Stimulated activated CD4-positive, alpha-beta T cell treated with anti-CD3 and anti-CD28 coated beads, Interleukin-4, amount 100 ng/mL, for 24 hours (primary cell): ENCODE measurements around the gene TBX15.
"Not testable (repeated sequence)": the region's sequence is repeated elsewhere in the genome, so short reads cannot be mapped to it uniquely, and the experiment has no call there.

ENCODE experiments used
- DNase-seq: peaks from one replicate; pipeline ENCODE4 v3.0.0-alpha.2; 2020

The TBX15 gene

DNA sequence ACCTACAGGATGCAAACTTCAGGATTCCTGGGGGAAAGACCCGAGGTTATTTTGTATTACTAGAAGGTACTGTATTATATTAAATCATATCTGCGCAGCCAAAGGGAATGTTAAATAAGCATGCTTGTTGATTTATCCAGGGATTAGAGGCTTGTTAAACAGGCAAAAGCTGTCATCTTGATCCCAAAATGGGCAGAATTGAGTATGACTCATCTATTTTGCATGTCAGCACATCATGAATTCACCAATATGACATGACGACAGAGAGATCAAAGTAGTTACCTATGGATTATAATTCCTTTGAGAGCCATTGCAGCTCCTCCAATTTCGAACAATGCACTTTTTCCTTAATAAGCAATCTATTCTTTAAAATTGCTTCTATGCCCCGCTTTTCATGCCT is 66.1 kb downstream of the TBX15 start:
- DNase-seq, result no peak

- DNase-seq, result no peak
Observed at GRCh38 chr1:118920124-118920717, 67.9 kb downstream of the TBX15 start.

DNA sequence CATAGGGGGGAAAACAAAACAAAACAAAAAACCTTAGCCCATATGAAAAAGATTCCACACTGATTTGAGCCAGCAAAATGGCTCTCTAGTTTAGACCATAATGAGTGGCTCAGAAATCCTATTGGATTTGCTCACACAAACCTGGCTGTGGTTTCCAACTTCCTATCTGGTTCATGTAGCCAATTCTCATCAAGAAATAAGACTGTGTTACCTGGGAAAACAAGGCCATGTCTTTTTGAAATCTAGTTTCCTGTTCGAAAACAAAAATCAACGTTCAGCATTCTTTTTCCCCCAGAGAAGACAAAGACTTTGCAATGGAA is 69.2 kb downstream of the TBX15 start:
- DNase-seq, result no peak

- no peak for DNase-seq
Observed at GRCh38 chr1:118918230-118918939, 69.8 kb downstream of the TBX15 start.

DNA sequence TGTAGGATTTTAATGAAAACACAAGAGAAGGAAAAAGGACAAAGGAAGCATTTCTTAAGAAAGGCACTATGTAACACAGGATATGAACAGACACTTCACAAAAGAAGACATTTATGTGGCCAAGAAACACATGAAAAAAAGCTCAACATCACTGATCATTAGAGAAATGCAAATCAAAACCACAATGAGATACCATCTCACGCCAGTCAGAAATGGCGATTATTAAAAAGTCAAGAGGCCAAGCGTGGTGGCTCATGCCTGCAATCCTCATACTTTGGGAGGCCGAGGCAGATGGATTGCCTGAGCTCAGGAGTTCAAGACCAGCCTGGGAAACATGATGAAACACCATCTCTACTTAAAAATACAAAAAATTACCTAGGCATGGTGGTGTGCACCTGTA is 71.8 kb downstream of the TBX15 start:
- not testable (repeated sequence) for DNase-seq

DNA sequence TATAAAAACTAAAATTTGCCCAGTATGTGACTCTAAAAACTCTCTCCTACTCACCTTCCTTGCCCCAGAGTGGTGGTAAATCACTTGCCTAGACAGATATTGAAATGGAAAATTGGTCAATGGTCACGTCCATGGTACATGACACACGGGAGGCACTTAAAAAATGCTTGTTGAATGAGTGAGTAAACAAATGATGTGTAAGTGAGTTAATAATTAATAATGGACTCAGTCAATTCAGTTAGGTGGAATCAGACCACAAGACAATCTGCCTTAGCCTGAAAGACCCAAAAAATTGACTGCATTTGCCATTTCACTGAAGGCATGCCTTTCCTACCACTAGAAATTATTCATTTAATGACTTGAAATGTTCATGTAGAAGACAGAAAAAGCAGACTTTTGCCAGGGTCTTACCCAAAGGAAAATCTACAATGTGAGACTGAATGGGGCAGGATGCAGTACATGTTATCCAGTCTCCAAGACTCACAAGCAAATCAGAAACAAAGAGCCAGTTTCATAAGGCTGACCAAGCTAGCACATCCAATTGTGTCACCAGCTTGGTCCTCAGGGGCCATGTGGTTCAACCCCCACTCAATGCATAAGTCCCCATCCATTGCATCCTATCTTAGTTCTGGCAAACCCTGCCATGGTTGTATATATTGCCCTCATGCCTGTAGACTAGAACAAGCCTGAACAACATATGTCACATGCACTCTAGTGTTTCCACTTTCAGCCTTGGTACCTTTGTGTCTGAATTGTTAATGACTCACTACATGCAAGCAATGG is 73.6 kb downstream of the TBX15 start:
- no peak for DNase-seq

DNA sequence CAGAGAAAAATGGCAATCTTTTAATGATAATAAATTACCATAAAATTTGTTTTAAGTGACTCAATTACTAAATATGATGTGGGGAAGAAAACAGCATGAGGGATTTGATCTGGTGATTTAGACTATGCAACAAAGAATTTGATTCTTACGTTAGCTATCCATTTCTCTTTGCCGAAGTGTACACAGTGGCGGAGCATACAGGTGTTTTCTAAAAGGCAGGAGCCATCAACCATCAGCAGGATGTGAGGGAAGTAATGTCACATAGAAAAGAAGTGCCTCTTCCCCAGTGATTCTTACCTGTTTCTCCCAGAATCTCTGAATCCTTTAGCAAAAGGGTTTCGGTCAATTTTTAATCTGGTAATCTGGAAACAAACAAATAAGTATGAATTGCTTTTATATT is 74.3 kb downstream of the TBX15 start:
- DNase-seq, result no peak

DNA sequence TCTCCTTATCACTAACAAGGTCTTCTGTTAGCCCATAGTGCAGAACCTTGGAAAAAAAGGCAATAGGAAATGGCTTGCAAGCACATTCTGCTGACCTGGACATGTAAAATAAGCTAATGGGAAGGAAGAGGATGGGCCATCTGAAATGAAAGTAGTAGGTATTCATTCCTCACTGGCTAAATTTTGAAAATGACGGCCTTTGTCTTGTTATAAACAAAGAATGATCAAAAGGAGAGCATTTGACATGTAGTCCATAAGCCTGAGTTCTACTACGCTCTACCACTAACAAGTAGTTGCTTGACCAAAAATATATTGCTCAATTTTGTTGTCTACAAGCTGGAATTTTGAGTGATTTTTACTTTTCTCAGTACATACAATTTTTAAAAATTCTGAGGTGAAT is 75.6 kb downstream of the TBX15 start:
- no peak for DNase-seq

DNA sequence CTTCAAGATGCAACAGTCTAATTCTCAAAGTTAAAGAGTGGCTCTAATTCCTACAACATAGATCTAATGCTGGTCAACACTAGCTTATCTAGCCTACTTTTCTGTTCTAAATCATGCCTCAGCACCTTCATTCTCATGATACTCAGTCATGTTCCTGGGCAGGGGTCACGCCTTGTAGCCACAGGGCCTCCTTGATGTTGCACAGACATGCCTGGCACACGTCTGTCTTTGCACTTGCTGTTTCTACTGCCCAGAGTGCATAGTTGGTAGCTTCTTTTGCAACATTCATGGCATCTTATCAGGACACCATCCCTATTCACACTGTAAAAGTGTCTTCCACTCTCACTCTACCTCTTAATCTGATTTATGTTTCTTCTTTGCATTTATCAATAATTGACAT is 76.6 kb downstream of the TBX15 start:
- no peak for DNase-seq

- no peak for DNase-seq
Observed at GRCh38 chr1:118907466-118907865, 80.7 kb downstream of the TBX15 start.

DNA sequence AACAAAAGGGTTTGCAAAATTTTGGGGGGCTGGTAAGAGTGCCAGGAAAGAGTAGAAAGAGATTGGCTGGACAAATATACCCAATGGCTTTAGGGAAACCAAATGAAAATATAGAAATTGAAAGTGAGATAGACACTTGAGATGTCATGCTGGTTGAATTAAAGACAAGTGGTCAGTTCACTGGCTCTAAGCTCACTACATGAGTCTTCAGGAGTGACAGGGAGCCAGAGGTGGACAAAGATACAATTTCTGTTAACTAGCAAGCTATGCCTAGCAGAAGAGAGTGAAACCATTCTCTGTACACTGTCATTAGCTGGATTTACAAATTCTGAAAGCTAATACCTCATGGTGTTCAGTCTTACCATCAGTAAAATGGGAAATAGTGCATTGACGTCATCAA is 82.5 kb downstream of the TBX15 start:
- DNase-seq, result no peak

DNA sequence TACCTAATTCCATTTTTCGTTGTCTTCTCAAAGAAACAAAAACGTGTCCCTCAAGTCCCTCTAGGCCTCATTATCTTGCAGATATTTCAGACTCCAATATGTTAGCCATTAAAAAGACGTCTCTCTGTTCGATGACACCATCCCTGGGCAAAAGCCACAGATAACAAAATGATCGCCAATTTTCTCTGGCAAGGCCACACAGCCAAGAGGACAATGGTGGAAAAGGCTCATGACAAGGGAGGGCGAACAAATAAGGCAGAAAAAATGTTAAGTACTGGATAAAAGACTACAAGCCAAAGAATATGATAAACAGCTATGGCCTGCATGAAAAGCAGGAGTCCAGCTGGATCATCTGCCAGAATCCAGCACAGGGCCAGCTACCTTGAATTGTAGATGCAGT is 82.9 kb downstream of the TBX15 start:
- no peak for DNase-seq

DNA sequence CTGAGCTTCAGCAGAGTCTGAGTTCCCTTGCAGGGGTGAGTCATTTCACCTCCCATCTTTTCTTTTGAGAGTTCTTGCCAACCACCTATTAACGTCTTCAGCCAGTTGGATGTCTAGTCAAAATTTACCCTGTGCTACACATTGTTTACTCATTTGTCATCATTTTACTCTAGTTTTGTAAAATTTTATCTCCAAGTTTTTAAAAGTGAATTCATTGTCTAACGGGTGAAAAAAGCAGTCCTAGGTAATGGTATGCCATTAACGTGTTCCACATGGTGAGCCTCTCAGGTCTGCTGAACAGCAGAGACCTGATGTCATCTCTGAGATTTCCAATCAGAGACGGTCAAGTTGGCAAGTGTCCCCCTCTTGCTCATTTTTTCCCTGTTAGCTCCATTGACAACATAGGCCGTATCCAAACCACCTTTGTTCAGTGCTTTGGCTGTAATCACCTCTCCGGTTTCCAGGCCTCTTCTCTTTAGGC is 85.4 kb downstream of the TBX15 start:
- no peak for DNase-seq

DNA sequence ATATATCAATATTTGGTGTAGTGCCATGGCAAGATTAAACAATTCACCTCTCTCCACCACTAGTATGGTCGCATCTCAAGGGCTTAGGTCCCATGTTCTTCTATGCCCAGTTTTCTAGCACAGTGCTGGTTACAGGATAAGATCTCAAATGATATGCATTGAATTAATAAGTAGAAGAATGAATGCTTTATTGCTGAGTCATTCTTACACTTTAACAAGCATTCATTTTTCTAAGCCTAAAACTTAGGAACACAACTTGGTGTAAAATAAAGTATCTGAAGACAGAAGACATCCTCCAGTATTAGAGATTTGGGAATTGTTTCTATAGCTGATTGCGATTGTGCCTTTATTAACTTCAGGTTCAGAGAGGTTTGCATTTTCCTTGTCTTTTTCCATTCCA is 85.8 kb downstream of the TBX15 start:
- DNase-seq, result no peak

GRCh38 chr1:118900643-118901440 is 87.3 kb downstream of the TBX15 start:
- DNase-seq, result no peak

- DNase-seq, result no peak
Observed at GRCh38 chr1:118899340-118899739, 88.8 kb downstream of the TBX15 start.

DNA sequence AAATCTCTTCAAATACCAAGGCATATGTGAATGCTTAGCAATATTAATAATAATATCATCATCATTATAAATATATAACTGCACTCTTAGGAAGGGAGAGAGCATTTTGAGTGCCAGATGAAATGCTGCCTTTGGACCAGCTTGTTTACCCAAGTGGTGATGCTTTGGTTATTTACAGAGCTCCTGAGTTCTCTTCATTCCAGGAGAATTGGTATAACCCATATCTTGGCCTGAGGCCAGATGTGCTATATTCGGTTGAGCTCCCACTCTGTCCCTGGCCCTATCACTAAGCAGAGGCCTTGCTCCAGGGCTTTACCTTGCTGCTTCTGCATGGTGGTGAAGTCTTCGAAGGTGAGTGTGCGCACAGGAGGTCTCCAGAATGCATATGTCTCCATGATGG is 89.4 kb downstream of the TBX15 start:
- no peak for DNase-seq

- DNase-seq, result no peak
Observed at GRCh38 chr1:118896416-118896815, 91.7 kb downstream of the TBX15 start.

- no peak for DNase-seq
Observed at GRCh38 chr1:118894836-118895235, 93.3 kb downstream of the TBX15 start.

DNA sequence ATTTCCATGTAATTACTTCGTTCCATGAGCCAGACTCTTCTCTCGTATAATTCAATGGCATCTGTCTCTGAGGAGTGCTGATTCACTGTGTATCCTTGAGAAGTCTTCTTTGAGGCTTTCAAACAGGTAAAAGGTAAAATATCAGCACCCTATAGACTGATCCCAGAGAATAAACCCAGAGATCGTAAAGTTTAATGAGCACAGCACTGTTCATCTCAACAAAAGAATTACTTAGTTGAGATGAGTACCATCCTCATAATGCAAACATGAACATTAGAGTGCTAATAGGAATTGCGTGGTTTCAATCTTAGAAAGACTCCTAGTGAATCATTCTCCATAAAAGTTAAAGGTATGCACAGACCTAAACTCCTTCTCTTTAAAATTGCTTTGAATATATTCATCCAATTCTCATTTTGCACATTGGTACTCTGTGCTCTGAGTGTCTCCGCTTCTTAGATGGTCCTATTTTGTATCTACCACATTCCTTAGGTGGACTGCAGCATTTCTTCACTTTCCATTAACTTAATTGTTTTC is 97.2 kb downstream of the TBX15 start:
- DNase-seq, result no peak

DNA sequence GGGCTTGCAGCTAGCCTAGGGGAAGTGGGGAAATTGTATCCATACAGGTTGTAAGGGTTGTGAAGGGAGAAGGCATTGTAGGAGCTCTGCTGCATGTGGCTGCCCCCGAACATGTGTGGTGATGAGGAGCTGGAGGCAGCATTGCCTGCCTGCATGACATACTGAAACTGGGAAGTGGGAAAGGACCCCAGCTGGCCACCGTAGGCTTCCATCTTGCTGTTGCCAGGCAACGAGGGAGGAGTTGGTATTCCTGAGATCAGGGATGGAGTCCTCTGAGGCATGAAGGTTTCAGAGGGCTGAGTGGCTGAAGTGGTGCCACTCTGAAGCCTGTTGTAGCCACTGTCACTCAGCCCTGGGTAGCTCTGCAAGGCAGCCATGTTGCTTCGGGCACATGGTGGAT is 103.2 kb downstream of the TBX15 start:
- no peak for DNase-seq

GRCh38 chr1:118881751-118882150 is 106.4 kb downstream of the TBX15 start:
- no peak for DNase-seq

- DNase-seq, result no peak
Observed at GRCh38 chr1:118878661-118879060, 109.5 kb downstream of the TBX15 start.
